ENCODE results near the gene ARHGEF5.
"Not testable (repeated sequence)": the region's sequence is repeated elsewhere in the genome, so short reads cannot be mapped to it uniquely, and the experiment has no call there.

Gene ARHGEF5

DNA sequence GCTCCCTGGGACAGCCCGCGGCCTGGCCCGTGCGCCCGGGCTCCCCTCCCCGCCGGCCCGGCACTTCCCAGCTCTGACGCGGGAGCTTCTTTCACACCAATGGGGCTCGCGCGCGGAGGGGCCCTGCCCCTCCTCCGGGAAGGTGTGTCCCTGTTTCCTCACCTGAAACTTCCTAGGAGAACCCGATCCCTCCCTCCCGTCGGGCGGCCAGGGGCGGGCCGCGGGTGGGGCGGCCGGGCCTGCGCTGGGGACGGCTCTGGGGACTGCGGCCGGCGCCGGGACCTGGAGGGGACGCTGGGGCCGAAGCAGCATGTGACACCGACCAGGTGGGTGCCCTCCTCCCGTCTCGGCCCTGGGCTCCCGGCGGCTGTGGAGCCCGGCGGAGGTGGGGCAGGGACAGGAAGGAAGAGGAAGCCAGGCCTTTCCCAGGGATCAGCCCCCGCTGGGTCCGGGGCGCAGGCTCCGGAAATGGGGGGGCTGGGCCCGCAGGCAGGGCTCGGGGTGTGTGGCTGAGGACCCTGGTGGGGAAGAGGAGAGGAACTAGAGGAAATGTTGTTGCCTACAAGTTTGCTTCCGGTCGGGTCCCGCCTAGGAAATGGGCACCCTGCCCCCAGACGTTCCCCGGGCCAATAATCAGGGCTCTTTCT, at the start of gene ARHGEF5:
TSS of gene ARHGEF5 (plus strand) at position 227 of the 647 bp plus-strand sequence. CDS start 7,268 bp downstream, outside the sequence.
- not testable (repeated sequence) for DNase-seq (ENCODE audit: low spot score)

DNA sequence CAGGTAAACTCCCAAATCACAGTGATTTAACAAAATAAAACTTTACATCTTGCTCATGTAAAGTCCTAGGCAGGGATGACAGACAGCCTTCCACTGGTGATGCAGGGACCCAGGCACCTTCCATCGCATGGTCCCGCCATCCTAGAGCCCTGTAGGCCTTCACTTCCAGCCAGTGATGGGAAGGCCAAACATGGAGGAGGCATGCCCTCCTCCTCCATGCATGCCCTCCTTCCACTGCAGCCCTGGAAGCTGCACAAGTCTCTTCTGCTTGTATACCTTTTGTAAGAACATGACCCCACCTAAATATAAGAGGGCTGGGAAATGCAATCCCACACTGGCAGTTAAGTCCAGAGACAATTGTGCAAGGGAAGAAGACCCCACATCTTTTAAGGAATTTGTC, 45.5 kb upstream of the ARHGEF5 start:
- not testable (repeated sequence) for DNase-seq (ENCODE audit: low spot score)

GRCh38 chr7:144311218-144311617, 44.0 kb upstream of the ARHGEF5 start:
- DNase-seq (ENCODE audit: low spot score), result not testable (repeated sequence)

DNA sequence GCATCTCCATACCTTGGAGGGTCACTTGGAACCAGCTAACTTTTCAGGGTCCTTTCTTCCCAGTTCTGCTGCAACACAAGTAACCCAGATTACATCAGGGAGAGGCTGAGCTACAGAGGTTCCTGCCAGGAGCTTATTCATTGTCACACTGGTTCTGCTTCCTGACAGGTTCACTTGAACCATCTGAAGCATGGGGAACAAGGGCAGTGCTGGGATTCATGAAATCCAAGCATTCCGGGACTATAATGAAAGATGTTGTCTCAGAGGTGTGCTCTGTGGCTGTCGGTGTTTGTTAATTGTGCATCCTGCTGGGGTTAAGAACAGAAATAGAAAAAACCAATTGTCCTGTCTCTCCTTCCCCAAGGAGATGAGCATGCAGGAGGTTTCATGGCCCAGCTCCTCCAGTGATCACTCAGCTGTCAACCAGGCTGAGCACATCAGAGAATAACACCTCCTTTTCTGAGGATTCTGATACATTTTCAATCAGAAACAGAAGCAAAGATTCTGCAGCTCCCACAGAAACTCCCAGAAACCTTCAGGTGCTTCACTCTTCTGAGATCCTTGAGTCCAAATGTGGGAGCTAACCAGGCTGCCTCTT, 43.2 kb upstream of the ARHGEF5 start, which contains the start of gene OR2A1:
TSS of gene OR2A1 (plus strand) at position 548 of the 598 bp plus-strand sequence. CDS start 5,706 bp downstream, outside the sequence.
- not testable (repeated sequence) for DNase-seq (ENCODE audit: low spot score)

DNA sequence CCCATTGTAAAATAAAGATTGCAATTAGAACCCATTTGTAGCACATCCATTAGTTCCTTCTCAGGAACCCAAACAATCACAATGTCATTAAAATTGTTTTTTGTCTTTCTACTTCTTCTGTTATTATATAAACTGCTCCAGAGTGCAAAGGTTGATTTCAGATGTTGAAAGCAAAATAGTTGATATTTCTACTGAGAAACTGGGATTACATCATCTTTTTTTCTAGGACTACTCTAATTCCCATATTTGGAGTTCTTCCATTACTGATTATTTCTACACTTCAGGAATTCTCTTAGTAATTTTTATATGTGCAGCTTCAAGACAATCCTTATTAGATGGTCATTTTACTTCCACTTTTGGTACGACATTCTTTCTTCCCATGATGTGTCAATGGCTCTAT, 37.7 kb upstream of the ARHGEF5 start:
- DNase-seq (ENCODE audit: low spot score), result not testable (repeated sequence)

DNA sequence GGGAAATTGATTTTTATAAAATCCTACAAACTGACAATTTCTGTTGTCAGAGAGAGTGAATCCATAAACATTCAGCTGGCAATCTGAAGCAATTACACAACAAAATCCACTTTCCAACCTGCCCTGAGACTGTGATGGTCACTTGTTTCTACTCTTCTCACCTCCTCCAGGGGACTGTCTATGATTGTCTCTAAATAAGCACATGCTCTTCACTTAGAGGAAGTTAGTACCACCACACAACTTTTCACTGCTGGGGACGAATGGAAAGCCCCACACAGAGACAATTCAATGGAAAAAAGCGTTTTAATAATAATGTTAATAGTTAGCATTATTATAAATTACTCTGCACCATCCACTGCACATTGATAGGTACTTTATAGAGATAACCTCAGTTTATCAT, 35.7 kb upstream of the ARHGEF5 start:
- not testable (repeated sequence) for DNase-seq (ENCODE audit: low spot score)

GRCh38 chr7:144321677-144322206, 33.5 kb upstream of the ARHGEF5 start:
- DNase-seq (ENCODE audit: low spot score), result not testable (repeated sequence)

DNA sequence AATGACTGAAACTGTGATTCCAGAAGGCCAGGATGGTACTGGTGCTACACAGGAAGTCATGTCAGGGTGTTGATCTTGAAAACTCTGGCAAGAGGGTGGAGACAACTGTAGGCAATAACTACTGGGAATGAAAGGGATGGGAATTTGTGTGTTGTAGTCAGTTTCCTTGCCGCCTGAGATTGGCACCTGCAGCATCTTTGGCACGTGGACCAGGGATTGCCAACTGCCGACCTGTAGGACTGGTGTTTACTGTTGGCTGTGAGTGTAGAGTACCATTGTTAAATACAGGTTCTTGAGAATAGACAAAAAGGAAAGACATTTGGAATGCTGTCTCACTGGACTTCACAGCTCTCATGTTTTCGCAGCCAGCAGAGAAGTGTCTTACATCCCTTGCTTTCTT, 31.8 kb upstream of the ARHGEF5 start:
- not testable (repeated sequence) for DNase-seq (ENCODE audit: low spot score)

- DNase-seq (ENCODE audit: low spot score), result not testable (repeated sequence)
Measured at GRCh38 chr7:144325868-144326267, 29.3 kb upstream of the ARHGEF5 start.

GRCh38 chr7:144330044-144330443, 25.2 kb upstream of the ARHGEF5 start:
- DNase-seq (ENCODE audit: low spot score), result not testable (repeated sequence)

- DNase-seq (ENCODE audit: low spot score), result not testable (repeated sequence)
Measured at GRCh38 chr7:144331221-144331995, 23.8 kb upstream of the ARHGEF5 start.

GRCh38 chr7:144331996-144332288, 23.3 kb upstream of the ARHGEF5 start:
- DNase-seq (ENCODE audit: low spot score), result not testable (repeated sequence)

- DNase-seq (ENCODE audit: low spot score), result not testable (repeated sequence)
Measured at GRCh38 chr7:144348625-144349024, 6.6 kb upstream of the ARHGEF5 start.

- not testable (repeated sequence) for DNase-seq (ENCODE audit: low spot score)
Measured at GRCh38 chr7:144351667-144352066, 3.5 kb upstream of the ARHGEF5 start.

- DNase-seq (ENCODE audit: low spot score), result not testable (repeated sequence)
Measured at GRCh38 chr7:144356185-144356584, 983 bp downstream of the ARHGEF5 start.

DNA sequence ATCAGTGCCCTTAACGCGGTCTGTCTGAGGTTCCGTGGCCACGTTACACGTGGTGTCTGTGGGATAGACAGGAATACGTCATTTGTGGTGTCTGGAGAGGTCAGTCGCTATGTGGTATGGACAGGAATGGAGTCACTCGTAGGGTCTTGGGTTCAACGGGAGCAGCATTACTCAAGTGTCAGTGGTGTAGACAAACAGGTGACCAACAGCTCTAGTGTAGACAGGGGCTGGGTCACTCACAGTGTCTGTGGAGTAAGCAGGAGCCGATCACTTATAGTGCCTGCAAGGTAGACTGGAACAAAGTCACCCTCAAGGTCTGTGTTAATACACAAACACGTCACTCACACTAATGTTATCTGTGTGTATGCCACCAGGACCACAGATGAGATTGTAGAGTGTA, 1.7 kb downstream of the ARHGEF5 start:
- DNase-seq (ENCODE audit: low spot score), result not testable (repeated sequence)

- DNase-seq (ENCODE audit: low spot score), result not testable (repeated sequence)
Measured at GRCh38 chr7:144362061-144362460, 6.9 kb downstream of the ARHGEF5 start.

- not testable (repeated sequence) for DNase-seq (ENCODE audit: low spot score)
Measured at GRCh38 chr7:144365523-144365922, 10.3 kb downstream of the ARHGEF5 start.

DNA sequence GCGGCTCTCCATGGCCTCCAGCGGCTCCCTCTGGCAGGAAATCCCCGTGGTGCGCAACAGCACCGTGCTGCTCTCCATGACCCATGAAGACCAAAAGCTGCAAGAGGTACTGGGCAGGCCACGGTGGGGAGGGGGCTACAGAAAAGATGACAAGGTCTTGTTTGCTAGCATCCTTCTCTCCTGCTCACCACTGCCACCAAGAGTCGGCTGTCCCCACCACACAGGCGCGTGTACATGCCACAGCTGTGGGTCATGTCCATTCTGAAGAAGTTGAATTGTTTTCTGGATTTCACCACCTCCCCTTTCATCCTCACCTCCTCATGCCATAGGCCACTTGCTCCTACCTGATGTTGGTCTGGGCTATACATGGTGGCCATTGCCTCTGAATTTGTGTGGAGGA, 12.0 kb downstream of the ARHGEF5 start:
- DNase-seq (ENCODE audit: low spot score), result not testable (repeated sequence)

DNA sequence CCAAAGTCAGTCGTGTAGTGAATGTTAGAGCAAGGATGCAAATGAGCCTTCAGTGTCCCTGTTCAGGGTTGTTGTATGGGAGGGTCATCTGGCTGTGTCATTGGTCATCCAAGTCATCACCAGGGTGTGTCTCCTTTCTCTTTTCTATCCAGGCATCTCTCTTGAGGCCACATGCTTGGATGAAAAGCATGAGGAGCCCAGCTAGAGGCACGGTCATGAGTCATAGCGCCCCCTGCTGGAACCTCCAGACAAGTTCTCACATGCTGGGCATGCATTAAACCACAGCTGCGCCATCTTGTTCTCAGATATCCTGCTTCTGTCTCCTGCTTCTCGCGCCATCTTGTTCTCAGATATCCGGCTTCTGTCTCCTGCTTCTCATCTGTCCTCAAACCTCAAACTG, 14.0 kb downstream of the ARHGEF5 start:
- not testable (repeated sequence) for DNase-seq (ENCODE audit: low spot score)

DNA sequence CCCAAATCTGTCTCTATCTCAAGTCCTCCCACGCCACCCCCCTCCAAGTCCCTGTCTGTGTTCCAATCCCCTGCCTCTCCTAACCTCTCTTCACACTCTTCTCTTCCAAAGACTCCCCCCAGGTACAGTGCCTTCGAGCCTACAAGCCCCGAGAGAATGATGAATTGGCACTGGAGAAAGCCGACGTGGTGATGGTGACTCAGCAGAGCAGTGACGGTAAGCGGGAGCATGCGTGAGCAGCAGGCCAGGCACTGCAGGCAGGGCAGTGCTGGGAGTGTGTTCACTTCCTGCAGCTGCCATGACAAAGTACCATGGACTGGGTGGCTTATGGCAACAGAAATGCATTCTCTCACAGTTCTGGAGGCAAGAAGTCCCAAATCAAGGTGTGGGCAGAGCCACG, 23.4 kb downstream of the ARHGEF5 start:
- DNase-seq (ENCODE audit: low spot score), result no peak

DNA sequence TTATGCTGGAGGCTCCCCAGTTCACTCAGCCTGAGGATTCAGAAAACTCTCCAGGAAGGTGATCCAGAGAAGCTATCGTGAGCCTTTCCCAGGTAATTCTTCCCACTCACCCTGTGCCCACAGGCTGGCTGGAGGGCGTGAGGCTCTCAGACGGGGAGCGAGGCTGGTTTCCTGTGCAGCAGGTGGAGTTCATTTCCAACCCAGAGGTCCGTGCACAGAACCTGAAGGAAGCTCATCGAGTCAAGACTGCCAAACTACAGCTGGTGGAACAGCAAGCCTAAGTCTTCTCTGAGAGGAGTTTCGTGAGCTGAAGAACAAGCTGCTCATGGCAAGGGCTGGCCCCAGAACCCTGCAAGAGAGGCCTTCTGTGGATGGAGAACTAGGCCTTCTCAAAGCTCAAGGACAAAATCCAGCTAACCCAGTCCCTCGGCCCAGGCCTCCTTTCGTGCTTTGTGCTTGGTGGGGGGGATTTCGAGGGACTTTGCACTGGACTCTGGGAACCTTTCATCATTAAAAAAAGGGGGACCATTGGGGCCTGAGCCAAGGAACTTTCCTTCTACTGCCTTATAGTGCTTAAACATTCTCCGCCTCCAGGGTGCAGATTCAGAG, 24.7 kb downstream of the ARHGEF5 start:
- no peak for DNase-seq (ENCODE audit: low spot score)
